NCI-H2029 (cell line): ENCODE measurements around the gene PER3.
"Not testable (repeated sequence)": the region's sequence is repeated elsewhere in the genome, so short reads cannot be mapped to it uniquely, and the experiment has no call there.

Experiments
- DNase-seq: peaks from one replicate; lab custom pipeline; 2025; lab: John Stamatoyannopoulos, UW

Gene PER3

GRCh38 chr1:7780976-7781375, 3.1 kb upstream of the PER3 start:
- no peak for DNase-seq

GRCh38 chr1:7781501-7781900, 2.6 kb upstream of the PER3 start:
- no peak for DNase-seq

DNA sequence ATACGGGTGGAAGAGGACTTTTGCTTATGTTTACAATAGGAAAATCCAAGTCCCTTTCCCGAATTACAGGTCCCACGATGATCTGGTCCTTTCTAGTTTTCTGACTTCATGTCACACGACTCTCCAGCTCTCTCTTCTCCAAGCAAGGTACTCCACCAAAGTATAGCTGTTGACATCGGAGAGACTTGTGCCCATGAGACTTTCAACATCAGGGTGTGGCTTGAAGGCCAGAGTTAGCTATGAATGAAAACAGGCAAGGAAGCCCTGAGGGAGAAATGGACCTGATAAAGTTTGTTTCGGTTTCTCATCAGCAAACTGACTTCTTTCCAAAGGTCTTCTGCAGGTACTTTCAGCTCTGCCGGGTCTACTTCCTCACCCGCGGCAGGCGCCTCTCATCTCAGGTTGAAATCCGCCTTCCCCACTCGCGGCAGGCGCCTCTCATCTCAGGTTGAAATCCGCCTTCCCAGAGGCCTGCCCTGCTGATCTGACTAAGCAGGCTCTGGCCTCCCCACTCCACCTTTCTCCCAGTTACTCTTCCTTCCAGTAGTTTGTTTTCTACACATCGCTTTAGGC, 2.1 kb upstream of the PER3 start:
- no peak for DNase-seq

- DNase-seq: peak; percentile 25
Measured at GRCh38 chr1:7783178-7783711, 846 bp upstream of the PER3 start.

- DNase-seq: no peak
Measured at GRCh38 chr1:7784492-7785071, 491 bp downstream of the PER3 start.

DNA sequence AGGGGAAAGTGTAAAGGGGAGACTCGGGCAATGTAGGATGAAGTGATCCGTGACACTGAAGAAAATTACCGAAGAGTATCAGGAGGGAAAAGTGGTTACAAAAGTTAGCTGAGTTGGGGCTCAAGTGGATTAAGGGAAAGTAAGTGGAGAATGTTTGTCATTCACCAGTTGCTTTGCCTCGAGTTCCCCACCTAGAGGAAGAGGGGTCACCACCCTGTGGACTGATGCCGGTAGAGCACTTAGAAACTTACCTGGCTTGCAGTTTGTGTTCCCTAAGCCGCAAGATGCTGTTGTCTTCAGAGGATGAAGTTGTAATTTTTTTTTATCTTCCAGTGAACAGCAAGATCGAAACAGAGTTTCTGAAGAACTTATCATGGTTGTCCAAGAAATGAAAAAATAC, 1.0 kb downstream of the PER3 start:
- DNase-seq: no peak

DNA sequence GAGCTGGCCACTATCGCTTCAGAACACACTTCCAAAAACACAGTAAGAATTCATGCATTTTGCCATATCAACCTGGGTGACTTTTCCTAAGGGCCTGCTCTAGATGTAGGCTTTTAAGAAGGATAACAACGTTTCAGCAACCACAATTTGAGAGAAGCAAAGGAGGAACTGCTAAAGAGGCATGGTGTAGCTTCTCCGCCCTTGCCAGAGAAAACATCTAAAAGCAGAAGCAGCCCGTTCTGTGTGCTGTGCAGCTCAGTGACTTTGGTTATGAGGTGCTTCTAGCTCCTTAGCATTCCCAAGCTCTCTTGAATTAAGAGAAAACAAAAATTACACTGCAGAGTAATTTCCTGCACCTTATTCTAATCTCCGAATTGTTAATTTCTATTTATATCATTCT, 2.7 kb downstream of the PER3 start:
- DNase-seq: no peak

GRCh38 chr1:7789828-7790227, 5.7 kb downstream of the PER3 start:
- no peak for DNase-seq

GRCh38 chr1:7791027-7791426, 6.9 kb downstream of the PER3 start:
- not testable (repeated sequence) for DNase-seq

DNA sequence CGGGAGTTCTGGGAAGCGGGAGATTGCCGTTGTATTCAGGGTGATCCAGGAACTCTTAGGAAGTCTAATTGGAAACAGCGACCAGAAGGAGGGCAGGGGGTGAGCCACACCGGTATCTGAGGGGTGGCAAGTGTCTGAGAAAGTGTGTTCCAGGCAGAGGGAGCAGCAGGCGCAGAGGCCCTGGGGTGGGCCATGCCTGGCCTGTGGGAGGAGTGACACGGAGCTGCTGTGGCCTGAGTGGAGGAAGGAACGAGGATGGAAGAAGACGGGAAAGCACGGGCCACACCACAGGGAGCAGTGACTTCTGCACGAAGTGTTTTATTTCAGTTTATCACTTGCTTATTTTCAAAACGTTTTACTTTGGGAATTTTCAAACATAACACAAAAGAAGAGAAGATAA, 11.3 kb downstream of the PER3 start:
- no peak for DNase-seq

DNA sequence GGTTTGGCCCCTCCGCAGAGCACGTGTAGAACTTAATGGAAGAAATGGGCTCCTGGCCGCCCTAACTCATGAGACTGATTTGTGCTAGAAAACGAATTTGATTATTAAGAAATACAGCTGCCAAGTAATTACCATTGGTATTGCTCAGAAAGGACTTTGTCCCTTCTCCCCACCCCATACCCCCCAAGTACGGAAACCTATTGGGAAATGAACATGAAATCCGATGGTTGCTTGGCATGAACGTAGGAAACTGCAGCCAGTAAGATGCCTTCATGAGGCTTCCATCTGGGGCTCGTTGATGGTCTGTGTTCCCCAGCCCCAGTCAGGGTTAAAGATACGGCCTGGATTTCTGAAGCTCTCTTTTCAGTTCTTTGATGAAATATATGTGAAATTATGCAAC, 21.4 kb downstream of the PER3 start:
- no peak for DNase-seq

DNA sequence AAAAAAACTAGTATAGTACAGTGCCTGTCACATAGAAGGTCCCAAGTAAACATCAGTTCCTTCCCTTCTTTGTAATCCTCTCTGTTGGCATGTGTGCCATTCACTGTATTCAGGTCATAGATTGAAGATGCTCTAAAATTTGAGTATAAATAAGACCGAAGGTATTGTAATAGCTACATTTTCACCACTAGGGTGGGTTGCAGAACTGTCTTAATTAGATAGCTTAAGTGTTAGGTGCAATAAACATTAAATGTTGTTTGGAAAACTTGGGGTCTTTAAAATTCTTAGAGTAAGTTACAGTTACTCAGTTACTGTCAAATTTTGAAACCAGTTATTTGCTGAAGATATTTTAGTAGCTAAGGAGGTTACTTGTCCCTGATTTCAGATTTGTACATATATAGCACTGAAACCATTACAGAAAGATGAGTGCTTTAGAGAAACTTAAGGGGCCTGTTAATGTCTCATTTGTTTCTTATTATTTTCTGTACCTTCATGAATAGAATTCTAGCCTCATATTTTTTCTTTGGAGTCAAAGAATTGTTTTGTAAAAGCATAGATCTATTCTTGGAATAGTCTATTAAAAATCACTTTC, 24.3 kb downstream of the PER3 start:
- DNase-seq: no peak

DNA sequence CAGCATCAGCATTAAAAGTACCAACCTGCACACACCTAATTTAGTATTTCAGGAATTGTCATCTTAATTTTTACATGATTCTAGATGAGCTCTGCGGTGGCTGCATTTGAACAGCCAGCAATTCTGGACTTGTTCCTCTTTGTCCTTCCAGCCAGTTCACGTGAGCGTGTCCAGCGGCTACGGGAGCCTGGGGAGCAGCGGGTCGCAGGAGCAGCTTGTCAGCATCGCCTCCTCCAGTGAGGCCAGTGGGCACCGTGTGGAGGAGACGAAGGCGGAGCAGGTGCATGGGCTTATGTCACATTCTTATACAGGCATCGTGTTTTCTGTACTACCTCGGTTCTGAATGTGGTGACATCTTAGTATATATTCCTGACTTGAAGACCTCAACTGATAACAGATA, 25.7 kb downstream of the PER3 start:
- no peak for DNase-seq

DNA sequence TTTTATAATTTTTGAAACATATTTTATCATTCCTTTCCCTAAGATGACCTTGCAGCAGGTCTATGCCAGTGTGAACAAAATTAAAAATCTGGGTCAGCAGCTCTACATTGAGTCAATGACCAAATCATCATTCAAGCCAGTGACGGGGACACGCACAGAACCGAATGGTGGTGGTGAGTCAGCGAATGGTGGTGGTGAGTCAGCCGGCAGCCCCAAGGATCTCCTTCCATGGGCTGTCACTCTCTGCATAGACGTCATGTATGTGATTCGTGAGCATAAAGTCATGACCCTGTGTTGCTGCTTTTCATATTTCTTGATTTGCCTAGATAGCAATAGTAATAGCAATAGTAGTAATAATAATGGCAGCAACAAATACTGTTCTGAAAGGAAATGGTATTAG, 26.3 kb downstream of the PER3 start:
- DNase-seq: no peak

GRCh38 chr1:7811476-7811875, 27.4 kb downstream of the PER3 start:
- DNase-seq: no peak

DNA sequence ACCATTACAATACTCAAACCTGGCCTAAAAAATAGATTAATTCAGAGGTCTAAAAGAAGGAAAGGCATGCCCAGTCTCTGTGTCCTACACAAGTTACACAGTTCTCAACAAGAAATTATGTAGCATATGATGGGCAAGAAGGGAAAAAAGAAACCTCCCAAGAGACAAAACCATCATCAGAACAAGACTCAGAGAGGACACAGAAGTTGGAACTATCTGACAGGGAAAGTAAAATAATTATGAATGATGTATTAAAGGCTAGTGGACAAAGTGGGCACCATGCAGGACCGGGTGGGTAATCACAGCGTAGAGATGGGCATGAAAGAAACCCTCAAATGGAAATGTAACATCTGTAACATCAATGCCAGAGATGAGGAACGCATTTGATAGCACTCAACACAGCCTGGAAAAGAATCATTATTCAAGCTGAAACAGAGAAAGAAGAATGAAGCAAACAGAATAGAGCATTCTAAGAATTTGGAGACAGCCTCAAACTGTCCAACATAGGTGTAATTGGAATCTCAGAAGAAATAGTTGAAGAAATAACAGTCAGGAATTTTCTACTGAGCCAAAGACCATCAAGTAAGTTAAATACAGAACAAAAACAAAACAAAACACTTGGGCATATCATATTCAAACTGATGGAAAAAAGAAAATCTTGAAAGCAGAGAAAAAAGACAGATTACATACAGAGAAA, 29.7 kb downstream of the PER3 start:
- DNase-seq: no peak

- no peak for DNase-seq
Measured at GRCh38 chr1:7821282-7821681, 37.2 kb downstream of the PER3 start.

DNA sequence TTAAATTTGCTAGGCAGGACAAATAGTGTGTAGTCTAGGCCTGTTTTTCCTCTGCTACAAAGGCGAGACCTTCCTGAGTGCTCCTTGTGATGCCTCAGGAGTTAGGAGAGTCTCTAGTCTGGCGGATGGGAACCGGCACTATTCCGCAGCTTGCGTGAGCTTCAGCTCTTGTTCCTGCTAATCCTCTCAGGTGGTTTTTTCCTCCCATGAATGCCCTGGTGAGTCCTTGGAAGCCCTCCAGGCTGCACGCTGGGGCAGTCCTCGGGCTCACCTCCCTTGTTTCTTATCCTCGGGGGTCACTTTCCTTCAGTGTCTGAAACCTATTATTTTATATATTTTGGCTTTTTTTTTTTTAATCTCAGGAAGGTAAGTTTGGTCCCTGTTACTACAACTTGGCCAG, 40.6 kb downstream of the PER3 start:
- no peak for DNase-seq

GRCh38 chr1:7826363-7826762, 42.3 kb downstream of the PER3 start:
- no peak for DNase-seq

GRCh38 chr1:7827126-7827955, 43.2 kb downstream of the PER3 start:
- no peak for DNase-seq

GRCh38 chr1:7831458-7831857, 47.4 kb downstream of the PER3 start:
- no peak for DNase-seq

DNA sequence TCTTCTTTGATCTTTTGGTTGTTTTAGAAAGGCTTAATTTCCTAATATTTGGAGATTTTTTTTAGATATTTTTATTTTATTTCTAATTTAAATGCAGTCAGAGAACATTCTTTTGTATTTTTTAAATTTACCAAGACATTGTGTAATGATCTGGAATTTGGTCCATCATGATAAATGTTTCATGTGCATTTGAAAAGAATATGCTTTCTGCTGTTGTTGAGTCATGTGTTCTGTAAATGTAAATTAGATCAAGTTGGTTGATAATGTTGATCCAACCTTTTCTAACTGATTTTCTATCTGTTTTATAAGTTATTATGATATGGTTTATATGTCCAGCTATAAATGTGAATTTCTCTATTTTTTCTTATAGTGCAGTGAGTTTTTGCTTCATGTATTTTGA, 48.9 kb downstream of the PER3 start:
- DNase-seq: no peak
